ENCODE data around the gene GNPAT. TPM values are rescaled to one million over a fixed set of nuclear protein-coding genes. Genes with fewer than 3 reads are reported as not detected.
"Not testable (repeated sequence)": the region's sequence is repeated elsewhere in the genome, so short reads cannot be mapped to it uniquely, and the experiment has no call there.

Gene GNPAT
- total RNA-seq, 1 donor from 2014 or later: 34.5 TPM

DNA sequence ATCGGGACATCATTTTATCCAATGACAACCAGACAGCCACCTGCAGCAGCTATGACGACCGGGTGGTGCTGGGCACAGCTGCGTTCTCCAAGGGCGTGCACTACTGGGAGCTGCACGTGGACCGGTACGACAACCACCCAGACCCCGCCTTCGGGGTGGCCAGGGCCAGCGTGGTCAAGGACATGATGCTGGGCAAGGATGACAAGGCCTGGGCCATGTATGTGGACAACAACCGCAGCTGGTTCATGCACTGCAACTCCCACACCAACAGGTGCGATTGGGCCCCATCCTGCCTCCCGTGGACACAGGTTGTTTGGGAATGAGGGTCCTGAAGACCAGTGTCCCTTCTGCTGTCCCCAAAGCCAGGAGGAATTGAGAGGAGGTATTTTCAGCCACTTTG lies 32.0 kb upstream of the GNPAT start:
- DNase-seq (no peak), ATAC-seq (no peak)
- no peaks in the 10 kb centered on the region for H3K9me3 ChIP-seq
- TF ChIP-seq, protein P1, sequence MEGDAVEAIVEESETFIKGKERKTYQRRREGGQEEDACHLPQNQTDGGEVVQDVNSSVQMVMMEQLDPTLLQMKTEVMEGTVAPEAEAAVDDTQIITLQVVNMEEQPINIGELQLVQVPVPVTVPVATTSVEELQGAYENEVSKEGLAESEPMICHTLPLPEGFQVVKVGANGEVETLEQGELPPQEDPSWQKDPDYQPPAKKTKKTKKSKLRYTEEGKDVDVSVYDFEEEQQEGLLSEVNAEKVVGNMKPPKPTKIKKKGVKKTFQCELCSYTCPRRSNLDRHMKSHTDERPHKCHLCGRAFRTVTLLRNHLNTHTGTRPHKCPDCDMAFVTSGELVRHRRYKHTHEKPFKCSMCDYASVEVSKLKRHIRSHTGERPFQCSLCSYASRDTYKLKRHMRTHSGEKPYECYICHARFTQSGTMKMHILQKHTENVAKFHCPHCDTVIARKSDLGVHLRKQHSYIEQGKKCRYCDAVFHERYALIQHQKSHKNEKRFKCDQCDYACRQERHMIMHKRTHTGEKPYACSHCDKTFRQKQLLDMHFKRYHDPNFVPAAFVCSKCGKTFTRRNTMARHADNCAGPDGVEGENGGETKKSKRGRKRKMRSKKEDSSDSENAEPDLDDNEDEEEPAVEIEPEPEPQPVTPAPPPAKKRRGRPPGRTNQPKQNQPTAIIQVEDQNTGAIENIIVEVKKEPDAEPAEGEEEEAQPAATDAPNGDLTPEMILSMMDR (IDR thresholded peaks at IDR 0.05): no peak
- no peaks in the 10 kb centered on the region for H3K27me3 ChIP-seq
- H3K36me3 ChIP-seq: no peaks in the 10 kb centered on the region
- no peak overlapping the region for H3K27ac ChIP-seq
- H3K4me1 ChIP-seq: peaks cover 3% of the 10 kb centered on the region
- no peak overlapping the region for H3K4me3 ChIP-seq
- intact Hi-C loops (cut with DNase I): no loop called here

DNA sequence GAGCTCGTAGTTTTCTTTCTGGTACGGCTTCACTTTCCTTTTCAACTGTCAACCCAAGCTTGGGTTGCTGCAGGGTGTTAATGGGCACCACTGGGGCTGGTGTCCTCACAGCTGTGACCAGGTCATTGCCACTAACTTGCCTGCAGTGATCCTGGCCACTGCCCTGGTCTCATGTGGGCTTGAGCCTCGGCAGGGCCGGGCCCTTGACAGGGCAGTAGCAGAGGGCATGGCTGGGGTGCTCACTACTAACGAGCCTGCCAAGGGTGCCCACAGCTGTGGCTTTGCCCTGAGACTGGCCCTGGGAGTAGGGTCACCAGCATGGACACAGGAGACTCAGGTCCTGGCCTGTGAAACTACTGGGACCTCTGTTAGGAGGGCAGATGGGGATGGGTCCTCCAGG lies 31.5 kb upstream of the GNPAT start:
- Histone ChIP-seq H3K4me3 (no peak overlapping the region), H3K36me3 (no peaks in the 10 kb centered on the region), H3K4me1 (peaks cover 3% of the 10 kb centered on the region), H3K27ac (no peak overlapping the region), H3K9me3 (no peaks in the 10 kb centered on the region), H3K27me3 (no peaks in the 10 kb centered on the region)
- DNase-seq (no peak), ATAC-seq (no peak)
- TF ChIP-seq, protein P1 (IDR thresholded peaks at IDR 0.05): no peak
- intact Hi-C loops (cut with DNase I): no loop called here

- Histone ChIP-seq H3K27me3 (no peaks in the 10 kb centered on the region), H3K27ac (no peak overlapping the region), H3K9me3 (no peaks in the 10 kb centered on the region), H3K4me3 (no peak overlapping the region), H3K4me1 (peaks cover 3% of the 10 kb centered on the region), H3K36me3 (no peaks in the 10 kb centered on the region)
- TF ChIP-seq, protein P1 (IDR thresholded peaks at IDR 0.05): no peak
- no peak for ATAC-seq
- intact Hi-C loops (cut with DNase I): loop anchor here (5.0 to 10.0 kb wide), 2 partner anchors 293 to 415 kb away; no protein-coding TSS in a partner anchor
- DNase-seq: no peak
Measured at GRCh38 chr1:231210126-231210525, 30.9 kb upstream of the GNPAT start.

- H3K27ac ChIP-seq: no peak overlapping the region
- peak; percentile 96 for ATAC-seq
- H3K36me3 ChIP-seq: no peaks in the 10 kb centered on the region
- H3K27me3 ChIP-seq: no peaks in the 10 kb centered on the region
- DNase-seq: peak; percentile 92
- H3K9me3 ChIP-seq: no peaks in the 10 kb centered on the region
- H3K4me1 ChIP-seq: peaks cover 3% of the 10 kb centered on the region
- TF ChIP-seq, protein P1 (IDR thresholded peaks at IDR 0.05): peak; percentile 95
- intact Hi-C loops (cut with DNase I): loop anchor here (5.0 to 10.0 kb wide), 2 partner anchors 294 to 416 kb away; no protein-coding TSS in a partner anchor
- H3K4me3 ChIP-seq: peak overlapping the region; percentile 47
Measured at GRCh38 chr1:231211005-231211857, 29.8 kb upstream of the GNPAT start.

DNA sequence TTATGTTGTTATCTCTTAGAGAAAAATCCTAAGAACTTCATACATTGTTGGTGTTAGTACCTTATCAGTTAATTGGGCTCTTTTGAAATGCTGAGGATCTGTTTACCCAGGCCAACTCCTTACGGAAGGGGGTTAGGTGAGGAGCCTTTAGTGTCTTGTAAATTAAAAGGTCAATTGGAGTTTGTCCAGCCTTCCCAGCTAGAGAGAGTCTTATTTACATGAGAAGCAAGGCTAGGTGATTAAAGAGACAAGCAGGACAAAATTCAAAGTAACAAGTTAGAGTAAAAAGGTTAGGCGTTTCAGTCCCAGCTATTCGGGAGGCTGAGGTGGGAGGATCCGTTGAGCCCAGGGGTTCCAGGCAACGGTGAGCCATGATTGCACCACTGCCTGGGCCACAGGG lies 28.7 kb upstream of the GNPAT start:
- H3K4me3 ChIP-seq, H3K27ac ChIP-seq, H3K36me3 ChIP-seq, H3K4me1 ChIP-seq, H3K27me3 ChIP-seq, H3K9me3 ChIP-seq, ATAC-seq, DNase-seq: not testable (repeated sequence)
- intact Hi-C loops (cut with DNase I): loop anchor here (5.0 to 10.0 kb wide), 2 partner anchors 295 to 418 kb away; no protein-coding TSS in a partner anchor

DNA sequence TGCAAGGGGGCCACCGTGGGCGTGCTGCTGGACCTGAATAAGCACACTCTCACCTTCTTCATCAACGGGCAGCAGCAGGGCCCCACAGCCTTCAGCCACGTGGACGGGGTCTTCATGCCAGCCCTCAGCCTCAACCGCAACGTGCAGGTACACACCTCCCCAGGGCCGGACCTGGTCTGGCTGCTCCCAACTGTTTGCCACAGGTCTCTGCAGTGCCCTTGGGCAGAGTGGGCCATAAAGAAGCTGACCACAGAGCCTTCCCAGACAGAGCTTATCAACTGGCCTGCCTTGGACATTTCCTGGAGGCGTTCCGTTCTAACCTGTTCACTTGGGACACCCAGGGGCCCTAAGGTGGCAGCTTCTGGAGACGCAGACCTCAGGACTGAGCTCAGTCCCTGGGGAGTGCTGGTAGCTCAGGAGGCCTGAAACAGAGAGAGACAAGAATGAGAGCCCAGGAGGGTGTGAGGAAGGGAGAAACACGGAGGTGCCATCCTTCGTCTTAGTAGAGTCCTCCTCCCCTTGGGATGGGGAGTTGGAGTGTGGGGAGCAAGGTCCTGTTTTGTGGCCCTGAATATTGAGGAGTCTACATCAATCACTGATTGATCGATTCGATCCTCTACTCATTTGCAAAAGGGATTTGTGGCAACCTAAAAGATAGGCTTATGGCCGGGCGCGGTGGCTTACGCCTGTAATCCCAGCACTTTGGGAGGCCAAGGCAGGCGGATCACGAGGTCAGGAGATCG lies 27.0 kb upstream of the GNPAT start:
- ATAC-seq: no peak
- H3K36me3 ChIP-seq: no peaks in the 10 kb centered on the region
- intact Hi-C loops (cut with DNase I): loop anchor here (5.0 to 10.0 kb wide), 2 partner anchors 297 to 419 kb away; no protein-coding TSS in a partner anchor
- no peak overlapping the region for H3K4me3 ChIP-seq
- TF ChIP-seq, protein P1 (IDR thresholded peaks at IDR 0.05): no peak
- no peaks in the 10 kb centered on the region for H3K27me3 ChIP-seq
- H3K9me3 ChIP-seq: no peaks in the 10 kb centered on the region
- no peak overlapping the region for H3K27ac ChIP-seq
- no peak for DNase-seq
- peaks cover 3% of the 10 kb centered on the region for H3K4me1 ChIP-seq
